PC-3 (cell line): ENCODE data around the gene TAF4. TPM values are rescaled to one million over a fixed set of nuclear protein-coding genes. Genes with fewer than 3 reads are reported as not detected.

Experiments
- ATAC-seq: fragments of 200-7000 bp; cut with Tn5 transposase; 2 replicates; pipeline ENCODE4 v1.9.1; 2020; ENCODE audit warnings: mild to moderate bottlenecking, moderate library complexity
- BruUV-seq: library from RNA; stranded (reverse); fragments of 400-500 nt; replicated peaks from 2 replicates; lab custom pipeline; 2021; lab: Mats Ljungman, UMichigan
- CTCF ChIA-PET: fragments of 300-600 bp; sonication (Branson Sonifier 250); formaldehyde crosslinking; loops from one replicate; lab custom pipeline; 2022; ENCODE audit warnings: antibody characterized with exemption; lab: Charles Lee
- POLR2A ChIA-PET: fragments of 300-600 bp; sonication (Branson Sonifier 250); formaldehyde crosslinking; loops from one replicate; lab custom pipeline; 2022; ENCODE audit warnings: antibody characterized with exemption; ENCODE audit not compliant: unreplicated experiment; lab: Charles Lee
- DNase-seq: peaks from one replicate; pipeline ENCODE4 v3.0.0-alpha.2; 2015
- H2AFZ ChIP-seq: fragments of 300-600 bp; sonication (generic); 2 replicates; pipeline ENCODE4 v1.6.0; 2016; ENCODE audit warnings: antibody characterized with exemption, low read length
- H3F3A ChIP-seq: fragments of 300-600 bp; sonication (generic); one replicate; pipeline ENCODE4 v1.6.0; 2017; ENCODE audit warnings: antibody characterized with exemption, low read length, control low read depth, mild to moderate bottlenecking; ENCODE audit not compliant: unreplicated experiment
- H3K27ac ChIP-seq: fragments of 300-600 bp; sonication (generic); 2 replicates; pipeline ENCODE4 v1.5.1; 2016; ENCODE audit warnings: mild to moderate bottlenecking, low read length
- H3K27me3 ChIP-seq: fragments of 300-600 bp; sonication (generic); 2 replicates; pipeline ENCODE4 v1.6.1; 2016; ENCODE audit warnings: low read length, mixed read lengths
- H3K36me3 ChIP-seq: fragments of 300-600 bp; sonication (generic); 2 replicates; pipeline ENCODE4 v1.6.1; 2016; ENCODE audit warnings: low read depth, mixed run types, low read length, mixed read lengths
- H3K4me1 ChIP-seq: fragments of 300-600 bp; sonication (generic); 2 replicates; pipeline ENCODE4 v1.5.1; 2016; ENCODE audit warnings: low read length; ENCODE audit not compliant: insufficient read depth
- H3K4me2 ChIP-seq: fragments of 300-600 bp; sonication (generic); 2 replicates; pipeline ENCODE4 v1.6.0; 2016; ENCODE audit warnings: low read length
- H3K4me3 ChIP-seq: fragments of 300-600 bp; sonication (generic); 2 replicates; pipeline ENCODE4 v1.5.1; 2016; ENCODE audit warnings: mild to moderate bottlenecking, low read length, mixed read lengths
- H3K79me2 ChIP-seq: fragments of 300-600 bp; sonication (generic); 2 replicates; pipeline ENCODE4 v1.6.1; 2017; ENCODE audit warnings: low read length, mixed read lengths
- H3K9ac ChIP-seq: fragments of 300-600 bp; sonication (generic); 2 replicates; pipeline ENCODE4 v1.6.0; 2016; ENCODE audit warnings: mild to moderate bottlenecking, low read length
- H3K9me2 ChIP-seq: fragments of 300-600 bp; sonication (generic); replicated peaks from 2 replicates; pipeline ENCODE4 v1.6.1; 2016; ENCODE audit warnings: mixed run types, low read length, mixed read lengths
- H3K9me3 ChIP-seq: fragments of 300-600 bp; sonication (generic); 2 replicates; pipeline ENCODE4 v1.6.1; 2016; ENCODE audit warnings: low read length, mixed read lengths
- H4K20me1 ChIP-seq: fragments of 300-600 bp; sonication (generic); 2 replicates; pipeline ENCODE4 v1.6.1; 2016; ENCODE audit warnings: low read length, mixed read lengths
- EZH2 ChIP-seq: fragments of 300-600 bp; sonication (generic); IDR thresholded peaks from one replicate; pipeline ENCODE4 v1.6.1; 2017; ENCODE audit warnings: antibody characterized with exemption, mild to moderate bottlenecking, low read length; ENCODE audit not compliant: unreplicated experiment
- EZH2phosphoT487 ChIP-seq: fragments of 300-600 bp; sonication (generic); IDR thresholded peaks from 2 replicates; pipeline ENCODE4 v1.6.1; 2018; ENCODE audit warnings: mild to moderate bottlenecking, antibody characterized with exemption, low read length, borderline replicate concordance
- intact Hi-C: fragments of 100-400 bp; cut with micrococcal nuclease; formaldehyde crosslinking; loops from 2 replicates; pipeline ENCODE4 v1.9.0; 2023
- total RNA-seq: library from RNA; depleted of rRNA; stranded (reverse); fragments of >200 nt; gene quantifications from 2 replicates; pipeline ENCODE4 v1.2.3, GENCODE V29; 2014
- TF ChIP-seq, protein P1 (sequence below): fragments of 300-600 bp; sonication (generic); conservative IDR thresholded peaks from 2 replicates; pipeline ENCODE4 v1.5.1; 2017; ENCODE audit warnings: antibody characterized with exemption, low read depth, mild to moderate bottlenecking, low read length

TAF4 gene
- total RNA-seq, 1 experiment from 2014 or later, result 9.6 TPM

DNA sequence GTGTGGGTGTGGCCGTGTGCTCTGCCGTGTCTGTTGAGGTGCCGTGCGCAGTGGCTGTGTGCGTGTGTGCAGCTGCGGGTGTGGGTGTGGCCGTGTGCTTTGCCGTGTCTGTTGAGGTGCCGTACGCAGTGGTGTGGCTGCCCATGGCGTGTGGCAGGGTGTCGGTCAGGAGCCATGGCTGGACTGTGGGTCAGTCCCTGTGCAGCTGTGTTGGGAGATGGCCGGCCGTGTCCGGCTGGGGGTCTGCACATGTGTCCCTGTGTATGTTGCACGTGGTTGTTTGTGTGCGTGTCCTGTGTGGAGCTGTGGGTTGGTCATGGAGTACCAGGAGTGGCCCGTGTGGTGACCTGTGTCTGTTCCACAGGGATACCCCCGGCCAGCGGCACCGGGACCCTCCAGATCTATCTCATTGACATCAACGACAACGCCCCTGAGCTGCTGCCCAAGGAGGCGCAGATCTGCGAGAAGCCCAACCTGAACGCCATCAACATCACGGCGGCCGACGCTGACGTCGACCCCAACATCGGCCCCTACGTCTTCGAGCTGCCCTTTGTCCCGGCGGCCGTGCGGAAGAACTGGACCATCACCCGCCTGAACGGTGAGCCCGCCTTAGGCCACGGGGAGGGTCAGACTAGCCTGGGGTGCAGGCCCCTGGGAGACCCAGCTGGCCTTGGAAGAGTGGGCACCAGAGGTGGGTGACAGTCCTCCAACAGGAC is 137.7 kb downstream of the TAF4 start:
- Histone ChIP-seq H3K79me2 (no peaks in the 10 kb centered on the region), H3K9me2 (no peaks in the 10 kb centered on the region), H3K27ac (no peak overlapping the region), H3K4me1 (peaks cover 17% of the 10 kb centered on the region), H3K36me3 (no peaks in the 10 kb centered on the region), H3K9ac (no peak overlapping the region), H3F3A (no peaks in the 10 kb centered on the region), H3K4me3 (no peak overlapping the region), H3K9me3 (no peaks in the 10 kb centered on the region), H3K4me2 (no peak overlapping the region), H2AFZ (no peak overlapping the region), H3K27me3 (no peaks in the 10 kb centered on the region), H4K20me1 (no peaks in the 10 kb centered on the region)
- ChIA-PET POLR2A (no interaction called here), CTCF (no interaction called here)
- intact Hi-C loops, result no loop called here
- BruUV-seq, result no TSS peak
- TF ChIP-seq, protein P1, sequence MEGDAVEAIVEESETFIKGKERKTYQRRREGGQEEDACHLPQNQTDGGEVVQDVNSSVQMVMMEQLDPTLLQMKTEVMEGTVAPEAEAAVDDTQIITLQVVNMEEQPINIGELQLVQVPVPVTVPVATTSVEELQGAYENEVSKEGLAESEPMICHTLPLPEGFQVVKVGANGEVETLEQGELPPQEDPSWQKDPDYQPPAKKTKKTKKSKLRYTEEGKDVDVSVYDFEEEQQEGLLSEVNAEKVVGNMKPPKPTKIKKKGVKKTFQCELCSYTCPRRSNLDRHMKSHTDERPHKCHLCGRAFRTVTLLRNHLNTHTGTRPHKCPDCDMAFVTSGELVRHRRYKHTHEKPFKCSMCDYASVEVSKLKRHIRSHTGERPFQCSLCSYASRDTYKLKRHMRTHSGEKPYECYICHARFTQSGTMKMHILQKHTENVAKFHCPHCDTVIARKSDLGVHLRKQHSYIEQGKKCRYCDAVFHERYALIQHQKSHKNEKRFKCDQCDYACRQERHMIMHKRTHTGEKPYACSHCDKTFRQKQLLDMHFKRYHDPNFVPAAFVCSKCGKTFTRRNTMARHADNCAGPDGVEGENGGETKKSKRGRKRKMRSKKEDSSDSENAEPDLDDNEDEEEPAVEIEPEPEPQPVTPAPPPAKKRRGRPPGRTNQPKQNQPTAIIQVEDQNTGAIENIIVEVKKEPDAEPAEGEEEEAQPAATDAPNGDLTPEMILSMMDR, result no peak
- TF ChIP-seq EZH2 (no peak), EZH2phosphoT487 (no peak)
- DNase-seq, result no peak
- no peak for ATAC-seq

DNA sequence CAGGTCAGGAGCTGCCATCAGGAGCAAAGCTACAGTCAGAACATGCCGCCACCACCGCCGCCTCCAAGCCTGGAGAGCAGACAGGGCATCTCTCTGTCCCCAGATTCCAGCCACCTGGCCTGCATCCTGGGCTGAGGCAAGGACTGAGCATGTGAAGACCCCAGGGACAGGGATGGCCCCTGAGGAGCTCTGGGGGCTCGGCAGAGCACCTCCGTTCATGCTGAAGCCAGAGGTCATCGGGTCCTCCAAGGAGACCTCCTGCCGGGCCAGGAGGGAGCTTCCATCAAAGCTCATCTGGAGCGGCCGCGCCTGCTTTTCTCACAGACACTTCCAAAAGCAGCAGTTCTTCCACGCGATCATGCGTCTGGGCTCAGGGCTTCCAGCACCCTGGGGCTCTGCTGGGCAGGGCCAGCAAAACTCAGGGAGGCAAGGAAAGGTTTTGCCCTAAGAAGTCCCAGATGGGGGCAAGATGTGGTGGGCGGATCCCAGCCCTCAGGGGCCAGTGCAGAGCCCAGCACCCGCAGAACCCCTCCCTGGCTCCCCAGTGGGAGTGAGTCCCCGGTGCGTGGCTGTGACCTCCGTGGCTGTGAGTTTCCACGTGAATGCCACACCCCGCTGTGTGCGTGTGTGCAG is 138.4 kb downstream of the TAF4 start:
- no peak overlapping the region for H3K9ac ChIP-seq
- no peaks in the 10 kb centered on the region for H3K36me3 ChIP-seq
- H4K20me1 ChIP-seq, result no peaks in the 10 kb centered on the region
- peaks cover 4% of the 10 kb centered on the region; the same call in 1 of the 2 replicates for H3K27me3 ChIP-seq
- BruUV-seq, result no TSS peak
- intact Hi-C loops, result no loop called here
- H3K9me2 ChIP-seq, result no peaks in the 10 kb centered on the region
- H3K79me2 ChIP-seq, result no peaks in the 10 kb centered on the region
- ChIA-PET CTCF (no interaction called here), POLR2A (no interaction called here)
- H3K4me1 ChIP-seq, result peaks cover 17% of the 10 kb centered on the region
- DNase-seq (no peak), ATAC-seq (no peak)
- no peak overlapping the region for H3K4me3 ChIP-seq
- TF ChIP-seq, protein P1, result no peak
- no peak for TF ChIP-seq EZH2phosphoT487
- no peak for TF ChIP-seq EZH2
- H2AFZ ChIP-seq, result no peak overlapping the region
- H3F3A ChIP-seq, result no peaks in the 10 kb centered on the region
- H3K9me3 ChIP-seq, result no peaks in the 10 kb centered on the region
- H3K4me2 ChIP-seq, result no peak overlapping the region
- H3K27ac ChIP-seq, result no peak overlapping the region

DNA sequence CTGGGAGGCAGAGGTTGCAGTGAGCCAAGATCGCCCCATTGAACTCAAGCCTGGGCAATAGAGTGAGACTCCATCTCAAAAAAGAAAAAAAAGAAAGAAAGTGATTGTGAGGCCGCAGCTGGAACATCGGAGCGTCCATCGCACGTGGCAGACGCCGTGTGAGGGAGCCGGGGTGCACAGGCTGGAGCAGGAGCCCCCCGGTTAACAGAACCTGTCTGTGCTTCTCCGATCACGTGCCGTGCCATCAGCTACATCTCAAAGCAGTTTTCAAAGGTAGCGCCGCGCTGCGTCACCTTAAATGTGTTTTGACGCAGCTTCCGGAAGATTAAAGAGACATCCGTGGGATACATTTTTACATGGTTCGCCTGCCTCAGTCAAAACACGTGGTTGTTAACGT is 138.9 kb downstream of the TAF4 start:
- H3K27ac ChIP-seq, result no peak overlapping the region
- no TSS peak for BruUV-seq
- no peaks in the 10 kb centered on the region for H3K79me2 ChIP-seq
- H3F3A ChIP-seq, result no peaks in the 10 kb centered on the region
- CTCF ChIA-PET, result no interaction called here
- H3K4me1 ChIP-seq, result peaks cover 17% of the 10 kb centered on the region
- H3K4me2 ChIP-seq, result no peak overlapping the region
- ATAC-seq (no peak), DNase-seq (no peak)
- H3K9me2 ChIP-seq, result no peaks in the 10 kb centered on the region
- peaks cover 4% of the 10 kb centered on the region; the same call in 1 of the 2 replicates for H3K27me3 ChIP-seq
- H3K9ac ChIP-seq, result no peak overlapping the region
- TF ChIP-seq, protein P1, result no peak
- no peak for TF ChIP-seq EZH2
- TF ChIP-seq EZH2phosphoT487, result no peak
- POLR2A ChIA-PET, result no interaction called here
- no peaks in the 10 kb centered on the region for H3K9me3 ChIP-seq
- intact Hi-C loops, result no loop called here
- no peaks in the 10 kb centered on the region for H3K36me3 ChIP-seq
- H3K4me3 ChIP-seq, result no peak overlapping the region
- no peak overlapping the region for H2AFZ ChIP-seq
- no peaks in the 10 kb centered on the region for H4K20me1 ChIP-seq
